Stimulated activated naive CD8-positive, alpha-beta T cell treated with anti-CD3 and anti-CD28 coated beads, Interleukin-15, Interleukin-2, amounts not matched to agents 100 U/mL and 50 U/mL, for 24 hours (primary cell): Measurements from ENCODE around the gene PSMA5.
A peak's percentile ranks its signal among the peaks of the same experiment; 100 is the strongest.
"Not testable (repeated sequence)": the region's sequence is repeated elsewhere in the genome, so short reads cannot be mapped to it uniquely, and the experiment has no call there.

Source experiments
- ATAC-seq: fragments of 150-1000 bp; cut with Tn5 transposase; one replicate; pipeline ENCODE4 v1.10.0; 2021
- DNase-seq: peaks from one replicate; pipeline ENCODE4 v3.0.0; 2021

PSMA5 gene

GRCh38 chr1:109433322-109433721 lies 7.1 kb upstream of the PSMA5 start:
- no peak for ATAC-seq
- no peak for DNase-seq

- ATAC-seq (no peak), DNase-seq (no peak)
Observed at GRCh38 chr1:109432336-109432735, 6.1 kb upstream of the PSMA5 start.

GRCh38 chr1:109427171-109427467 lies 871 bp upstream of the PSMA5 start:
- DNase-seq, result no peak
- no peak for ATAC-seq

- peak; percentile 70 for DNase-seq
- ATAC-seq, result peak; percentile 66
Observed at GRCh38 chr1:109425391-109426280, 612 bp downstream of the PSMA5 start.

- ATAC-seq, result no peak
- DNase-seq, result no peak
Observed at GRCh38 chr1:109423498-109423897, 2.8 kb downstream of the PSMA5 start.

GRCh38 chr1:109412551-109412950 lies 13.7 kb downstream of the PSMA5 start:
- ATAC-seq, result no peak

GRCh38 chr1:109404838-109405237 lies 21.4 kb downstream of the PSMA5 start:
- ATAC-seq (peak; percentile 76), DNase-seq (no peak)

More at GRCh38 chr1:109412551-109412950, 13.7 kb downstream of the PSMA5 start:
- DNase-seq, result no peak

GRCh38 chr1:109402025-109402424 lies 24.2 kb downstream of the PSMA5 start:
- ATAC-seq (no peak), DNase-seq (no peak)

- no peak for DNase-seq
- no peak for ATAC-seq
Observed at GRCh38 chr1:109400035-109400655, 26.1 kb downstream of the PSMA5 start.

GRCh38 chr1:109399326-109399957 lies 26.8 kb downstream of the PSMA5 start:
- DNase-seq, result no peak
- no peak for ATAC-seq

GRCh38 chr1:109398343-109399225 lies 27.7 kb downstream of the PSMA5 start:
- no peak for DNase-seq
- no peak for ATAC-seq

GRCh38 chr1:109397581-109398342 lies 28.5 kb downstream of the PSMA5 start, which contains the start of gene SORT1:
Gene SORT1, minus strand, starts transcription at chr1:109397918. Its CDS starts 26 bp downstream, at chr1:109397892.
- ATAC-seq, result peak; percentile 97

GRCh38 chr1:109396871-109397580 lies 29.2 kb downstream of the PSMA5 start:
- DNase-seq, result no peak

More at GRCh38 chr1:109397581-109398342, 28.5 kb downstream of the PSMA5 start, which contains the start of gene SORT1:
- DNase-seq, result peak; percentile 78

GRCh38 chr1:109396513-109396839 lies 29.8 kb downstream of the PSMA5 start:
- DNase-seq, result no peak
- no peak for ATAC-seq

More at GRCh38 chr1:109396871-109397580, 29.2 kb downstream of the PSMA5 start:
- ATAC-seq, result peak; percentile 12

GRCh38 chr1:109395602-109396512 lies 30.4 kb downstream of the PSMA5 start:
- ATAC-seq (no peak), DNase-seq (no peak)

GRCh38 chr1:109395282-109395599 lies 31.0 kb downstream of the PSMA5 start:
- not testable (repeated sequence) for DNase-seq, ATAC-seq

GRCh38 chr1:109394591-109395281 lies 31.5 kb downstream of the PSMA5 start:
- DNase-seq, result no peak
- no peak for ATAC-seq

- ATAC-seq, result no peak
- DNase-seq, result no peak
Observed at GRCh38 chr1:109393617-109394233, 32.5 kb downstream of the PSMA5 start.
